Smooth muscle cell (in vitro differentiated cells): ENCODE data around the gene ADAMTS19. TPM values are rescaled to one million over a fixed set of nuclear protein-coding genes. Genes with fewer than 3 reads are reported as not detected.
A peak's percentile ranks its signal among the peaks of the same experiment; 100 is the strongest.

Experiments used
- DNase-seq: peaks from one replicate; lab custom pipeline; 2025; ENCODE audit not compliant: unreplicated experiment; lab: John Stamatoyannopoulos, UW
- H2AFZ ChIP-seq: fragments of 200-600 bp; sonication (generic); 2 replicates; pipeline ENCODE4 v1.6.0; 2016; ENCODE audit warnings: antibody characterized with exemption, low read depth, mild to moderate bottlenecking
- H3F3A ChIP-seq: fragments of 200-600 bp; sonication (generic); 2 replicates; pipeline ENCODE4 v1.6.0; 2017; ENCODE audit warnings: antibody characterized with exemption, low read depth
- H3K27ac ChIP-seq: fragments of 200-600 bp; sonication (generic); 2 replicates; pipeline ENCODE4 v1.5.1; 2016; ENCODE audit warnings: low read depth, mild to moderate bottlenecking
- H3K27me3 ChIP-seq: fragments of 200-600 bp; sonication (generic); 2 replicates; pipeline ENCODE4 v1.6.1; 2016; ENCODE audit warnings: low read depth, mild to moderate bottlenecking
- H3K36me3 ChIP-seq: fragments of 200-600 bp; sonication (generic); 2 replicates; pipeline ENCODE4 v1.5.1; 2016; ENCODE audit warnings: low read depth
- H3K4me1 ChIP-seq: fragments of 200-600 bp; sonication (generic); 2 replicates; pipeline ENCODE4 v1.5.1; 2016; ENCODE audit warnings: low read depth
- H3K4me2 ChIP-seq: fragments of 200-600 bp; sonication (generic); 2 replicates; pipeline ENCODE4 v1.6.0; 2016; ENCODE audit warnings: mild to moderate bottlenecking
- H3K4me3 ChIP-seq: fragments of 200-600 bp; sonication (generic); 2 replicates; pipeline ENCODE4 v1.5.1; 2016; ENCODE audit warnings: mild to moderate bottlenecking
- H3K79me2 ChIP-seq: fragments of 200-600 bp; sonication (generic); 2 replicates; pipeline ENCODE4 v1.6.0; 2016; ENCODE audit warnings: low read depth, mild to moderate bottlenecking
- H3K9ac ChIP-seq: fragments of 200-600 bp; sonication (generic); 2 replicates; pipeline ENCODE4 v1.6.0; 2016; ENCODE audit warnings: low read depth
- H3K9me3 ChIP-seq: fragments of 200-600 bp; sonication (generic); replicated peaks from 2 replicates; pipeline ENCODE4 v1.5.1; 2016; ENCODE audit warnings: low read depth
- H4K20me1 ChIP-seq: fragments of 200-600 bp; sonication (generic); 2 replicates; pipeline ENCODE4 v1.6.0; 2016; ENCODE audit warnings: low read depth
- WGBS: methylation state at CpG from one replicate; pipeline ENCODE4 v1.1.7; 2016; ENCODE audit warnings: low lambda C conversion rate; 5-methylcytosine and 5-hydroxymethylcytosine counted together
- polyA plus RNA-seq: library from polyadenylated mRNA; unstranded; fragments of >200 nt; fragmentation: Nextera tagmentation; extraction: Ambion mirVana; gene quantifications from 2 replicates; pipeline ENCODE4 v1.2.1, GENCODE V29; 2016
- total RNA-seq: library from RNA; depleted of rRNA; stranded (reverse); fragments of >200 nt; gene quantifications from 2 replicates; pipeline ENCODE4 v1.2.3, GENCODE V29; 2014
- TF ChIP-seq, protein P1 (sequence below): fragments of 200-600 bp; sonication (generic); IDR thresholded peaks from 2 replicates; pipeline ENCODE4 v1.5.1; 2017; ENCODE audit warnings: borderline replicate concordance, mild to moderate bottlenecking, antibody characterized with exemption; ENCODE audit not compliant: insufficient read depth, poor library complexity, severe bottlenecking

The ADAMTS19 gene
- total and polyA plus RNA-seq, 2 experiments from 2014 or later = 4.5 to 4.9 TPM

DNA sequence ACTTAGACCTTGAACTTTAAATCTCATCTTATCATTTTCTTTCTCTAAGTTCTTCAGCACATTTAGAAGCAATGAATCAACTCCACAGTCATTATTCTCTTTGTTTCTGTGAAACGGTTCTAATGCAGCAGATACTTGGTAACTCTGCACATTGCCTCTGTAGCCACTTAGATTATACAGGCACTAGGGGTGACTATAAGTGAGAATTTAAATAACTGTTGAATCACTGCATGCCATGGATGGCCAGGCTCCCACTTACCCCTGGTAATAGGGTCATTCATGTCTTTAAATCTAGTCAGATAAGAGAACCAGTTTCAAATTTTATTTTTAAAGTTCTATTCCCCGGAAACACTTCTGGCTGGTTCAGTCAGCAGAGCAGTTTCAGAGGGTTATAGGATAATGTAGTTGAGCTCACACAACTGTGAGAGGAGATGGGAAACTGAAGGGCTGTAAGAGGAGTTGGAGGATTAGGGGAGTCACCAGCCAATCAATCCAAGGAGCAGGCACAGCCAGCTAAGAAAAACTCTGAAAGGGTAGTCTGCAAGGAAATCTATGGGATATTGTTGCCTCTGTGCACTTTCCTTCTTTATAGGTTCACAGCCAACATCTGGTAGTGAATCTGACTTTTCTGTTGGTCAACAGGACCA lies 283.6 kb downstream of the ADAMTS19 start:
- H3K4me2 ChIP-seq = no peak overlapping the region
- H3K27ac ChIP-seq = peak overlapping the region; percentile 18
- H3K4me1 ChIP-seq = peaks cover 12% of the 10 kb centered on the region
- WGBS = 12% methylated on average over 2 of the region's 2 CpGs
- no peaks in the 10 kb centered on the region for H4K20me1 ChIP-seq
- peak overlapping the region; percentile 44 for H2AFZ ChIP-seq
- H3K4me3 ChIP-seq = no peak overlapping the region
- H3K79me2 ChIP-seq = no peaks in the 10 kb centered on the region
- H3K9me3 ChIP-seq = no peaks in the 10 kb centered on the region
- no peaks in the 10 kb centered on the region for H3K27me3 ChIP-seq
- TF ChIP-seq, protein P1, sequence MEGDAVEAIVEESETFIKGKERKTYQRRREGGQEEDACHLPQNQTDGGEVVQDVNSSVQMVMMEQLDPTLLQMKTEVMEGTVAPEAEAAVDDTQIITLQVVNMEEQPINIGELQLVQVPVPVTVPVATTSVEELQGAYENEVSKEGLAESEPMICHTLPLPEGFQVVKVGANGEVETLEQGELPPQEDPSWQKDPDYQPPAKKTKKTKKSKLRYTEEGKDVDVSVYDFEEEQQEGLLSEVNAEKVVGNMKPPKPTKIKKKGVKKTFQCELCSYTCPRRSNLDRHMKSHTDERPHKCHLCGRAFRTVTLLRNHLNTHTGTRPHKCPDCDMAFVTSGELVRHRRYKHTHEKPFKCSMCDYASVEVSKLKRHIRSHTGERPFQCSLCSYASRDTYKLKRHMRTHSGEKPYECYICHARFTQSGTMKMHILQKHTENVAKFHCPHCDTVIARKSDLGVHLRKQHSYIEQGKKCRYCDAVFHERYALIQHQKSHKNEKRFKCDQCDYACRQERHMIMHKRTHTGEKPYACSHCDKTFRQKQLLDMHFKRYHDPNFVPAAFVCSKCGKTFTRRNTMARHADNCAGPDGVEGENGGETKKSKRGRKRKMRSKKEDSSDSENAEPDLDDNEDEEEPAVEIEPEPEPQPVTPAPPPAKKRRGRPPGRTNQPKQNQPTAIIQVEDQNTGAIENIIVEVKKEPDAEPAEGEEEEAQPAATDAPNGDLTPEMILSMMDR = no peak
- peaks cover 3% of the 10 kb centered on the region for H3F3A ChIP-seq
- DNase-seq = no peak
- no peaks in the 10 kb centered on the region for H3K36me3 ChIP-seq
- no peak overlapping the region for H3K9ac ChIP-seq

DNA sequence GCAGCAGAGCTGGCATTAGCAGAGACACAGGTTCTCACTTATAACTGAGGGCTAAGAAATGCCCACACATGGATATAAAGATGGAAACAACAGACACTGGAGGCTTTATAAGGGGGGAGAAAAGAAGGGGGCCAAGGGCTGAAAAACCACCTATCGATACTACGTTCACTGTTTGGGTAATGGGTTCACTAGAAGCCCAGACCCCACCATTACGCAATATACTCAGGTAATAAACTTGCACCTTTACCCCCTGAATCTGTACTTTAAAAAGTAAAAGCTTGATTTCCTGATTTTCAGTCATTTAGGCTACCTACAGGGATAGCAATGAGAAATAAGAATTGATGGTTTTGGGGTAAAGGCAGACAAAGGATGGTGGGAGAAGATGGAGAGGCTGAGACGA lies 285.9 kb downstream of the ADAMTS19 start:
- H3K4me1 ChIP-seq = peaks cover 21% of the 10 kb centered on the region
- no peaks in the 10 kb centered on the region for H3K9me3 ChIP-seq
- H4K20me1 ChIP-seq = no peaks in the 10 kb centered on the region
- no peak for DNase-seq
- H2AFZ ChIP-seq = no peak overlapping the region
- no peak overlapping the region for H3K4me2 ChIP-seq
- 96% methylated on average over 4 of the region's 4 CpGs for WGBS
- H3K36me3 ChIP-seq = no peaks in the 10 kb centered on the region
- H3K27me3 ChIP-seq = no peaks in the 10 kb centered on the region
- no peak overlapping the region for H3K9ac ChIP-seq
- no peak overlapping the region for H3K27ac ChIP-seq
- TF ChIP-seq, protein P1 = no peak
- no peak overlapping the region for H3K4me3 ChIP-seq
- H3F3A ChIP-seq = peaks cover 3% of the 10 kb centered on the region
- H3K79me2 ChIP-seq = no peaks in the 10 kb centered on the region

DNA sequence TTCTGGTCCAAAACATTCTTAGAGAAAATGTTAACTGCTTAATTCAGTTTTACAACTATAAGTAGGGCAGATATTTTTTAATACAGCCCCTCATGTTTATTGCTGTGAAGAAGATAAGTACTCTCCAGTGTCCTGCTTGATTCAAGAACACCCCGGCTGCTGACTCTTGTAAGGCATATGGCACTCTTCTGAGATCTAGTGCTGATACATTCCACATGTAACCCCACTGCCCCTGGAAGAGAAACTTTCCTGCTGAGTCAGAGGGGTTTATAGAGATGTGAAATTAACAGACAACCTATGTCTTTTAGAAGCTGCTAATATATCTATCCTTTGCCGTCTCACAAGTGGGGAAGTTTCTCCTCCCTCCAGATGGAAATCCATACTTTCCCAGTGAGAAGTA lies 286.8 kb downstream of the ADAMTS19 start:
- Histone ChIP-seq H3K36me3 (no peaks in the 10 kb centered on the region), H3K27ac (no peak overlapping the region), H3K4me1 (peaks cover 21% of the 10 kb centered on the region), H3K79me2 (no peaks in the 10 kb centered on the region), H3K4me2 (no peak overlapping the region), H4K20me1 (no peaks in the 10 kb centered on the region), H3K9ac (no peak overlapping the region), H3K4me3 (no peak overlapping the region), H2AFZ (no peak overlapping the region), H3K9me3 (no peaks in the 10 kb centered on the region), H3F3A (peaks cover 3% of the 10 kb centered on the region), H3K27me3 (no peaks in the 10 kb centered on the region)
- TF ChIP-seq, protein P1 = no peak
- DNase-seq = no peak
- WGBS = 23% methylated on average over 2 of the region's 2 CpGs
